HPDE6-E6E7 (cell line): ENCODE data around the gene GAB3.
"Not testable (repeated sequence)": the region's sequence is repeated elsewhere in the genome, so short reads cannot be mapped to it uniquely, and the experiment has no call there.

Experiments used
- DNase-seq: peaks from one replicate; pipeline ENCODE4 v3.0.0; 2011; ENCODE audit warnings: missing footprints; ENCODE audit errors: extremely low spot score

The GAB3 gene

GRCh38 chrX:154655786-154656185, 95.1 kb downstream of the GAB3 start:
- no peak for DNase-seq

- DNase-seq = no peak
Observed at GRCh38 chrX:154655346-154655745, 95.5 kb downstream of the GAB3 start.

GRCh38 chrX:154654925-154655324, 96.0 kb downstream of the GAB3 start:
- no peak for DNase-seq

- DNase-seq = no peak
Observed at GRCh38 chrX:154654372-154654771, 96.5 kb downstream of the GAB3 start.

- DNase-seq = not testable (repeated sequence)
Observed at GRCh38 chrX:154653413-154653812, 97.5 kb downstream of the GAB3 start, which contains the start of gene CTAG2. CTAG2 (minus strand) TSS chrX:154653579; CDS start chrX:154653515, 64 bp downstream.

GRCh38 chrX:154653048-154653401, 97.9 kb downstream of the GAB3 start:
- no peak for DNase-seq

GRCh38 chrX:154652311-154653047, 98.4 kb downstream of the GAB3 start:
- DNase-seq = no peak

GRCh38 chrX:154650221-154650510, 100.7 kb downstream of the GAB3 start:
- no peak for DNase-seq

GRCh38 chrX:154649503-154650220, 101.2 kb downstream of the GAB3 start:
- no peak for DNase-seq

GRCh38 chrX:154648931-154649330, 101.9 kb downstream of the GAB3 start:
- DNase-seq = no peak

- DNase-seq = not testable (repeated sequence)
Observed at GRCh38 chrX:154645745-154646378, 105.0 kb downstream of the GAB3 start.

GRCh38 chrX:154643708-154644107, 107.2 kb downstream of the GAB3 start:
- DNase-seq = not testable (repeated sequence)

- DNase-seq = not testable (repeated sequence)
Observed at GRCh38 chrX:154641740-154642139, 109.1 kb downstream of the GAB3 start.

- not testable (repeated sequence) for DNase-seq
Observed at GRCh38 chrX:154633661-154634060, 117.2 kb downstream of the GAB3 start.

GRCh38 chrX:154630949-154631348, 119.9 kb downstream of the GAB3 start:
- not testable (repeated sequence) for DNase-seq

- DNase-seq = not testable (repeated sequence)
Observed at GRCh38 chrX:154628960-154629359, 121.9 kb downstream of the GAB3 start.
